Measurements from ENCODE around the gene AGAP3.

Gene AGAP3

DNA sequence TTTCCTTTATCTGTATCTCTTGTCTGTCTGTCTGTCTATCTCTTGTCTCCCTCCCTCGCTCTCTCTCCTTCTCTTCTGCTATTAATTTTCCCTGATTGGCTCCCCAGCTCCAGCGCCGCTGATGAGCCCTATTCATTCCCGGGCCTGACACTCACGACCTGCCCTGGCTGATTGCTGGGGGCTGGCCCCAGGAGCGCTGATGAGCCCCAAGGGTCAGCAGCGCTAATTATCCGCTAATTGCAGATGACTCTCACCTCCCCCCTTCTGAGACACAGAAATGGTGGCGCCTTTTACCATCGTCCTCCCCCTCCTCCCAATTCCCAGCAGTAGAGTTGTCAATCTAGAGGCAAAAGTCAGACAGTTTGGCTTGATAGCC is 82.5 kb downstream of the AGAP3 start:
- no peak for DNase-seq

DNA sequence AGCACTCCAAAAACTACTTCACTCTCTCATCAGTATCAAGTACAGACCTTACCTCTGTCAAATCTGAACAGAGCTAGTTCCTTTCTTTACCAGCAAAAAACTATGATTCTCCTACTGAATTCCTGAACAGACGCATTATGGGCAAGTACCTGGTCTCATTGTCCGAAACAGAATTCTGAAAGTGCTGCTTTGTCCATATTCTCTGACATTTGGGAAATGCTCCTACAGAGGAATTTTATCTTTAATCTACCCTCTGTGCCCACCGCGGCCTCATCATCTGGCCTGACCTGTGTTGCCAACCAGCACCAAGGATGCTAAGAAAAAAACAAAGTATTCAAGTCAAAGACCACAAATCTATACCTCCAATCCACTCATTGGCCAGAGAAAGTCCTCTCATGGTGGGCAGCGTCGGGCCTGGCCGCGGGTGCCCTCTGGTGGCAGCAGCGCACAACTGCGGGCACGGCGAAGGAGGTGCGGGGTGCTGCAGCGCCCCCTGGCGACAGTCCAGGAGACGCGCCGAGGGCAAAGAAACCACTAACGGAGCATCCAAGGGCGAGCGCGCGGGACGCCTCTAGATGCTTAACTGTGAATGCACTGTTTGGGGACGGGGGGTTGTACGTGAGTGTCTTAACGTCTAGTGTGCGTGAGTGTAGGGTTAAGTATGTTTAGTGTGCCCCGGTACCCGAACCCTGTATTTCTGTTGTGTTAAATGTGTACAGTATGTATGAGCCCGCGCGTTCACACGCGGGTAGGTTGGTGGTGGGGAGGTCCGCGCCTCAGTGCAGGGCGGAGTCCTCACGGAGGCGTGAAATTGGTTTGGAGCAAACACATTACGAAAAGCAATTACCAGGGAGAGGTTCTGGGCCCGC is 86.2 kb downstream of the AGAP3 start:
- no peak for DNase-seq

DNA sequence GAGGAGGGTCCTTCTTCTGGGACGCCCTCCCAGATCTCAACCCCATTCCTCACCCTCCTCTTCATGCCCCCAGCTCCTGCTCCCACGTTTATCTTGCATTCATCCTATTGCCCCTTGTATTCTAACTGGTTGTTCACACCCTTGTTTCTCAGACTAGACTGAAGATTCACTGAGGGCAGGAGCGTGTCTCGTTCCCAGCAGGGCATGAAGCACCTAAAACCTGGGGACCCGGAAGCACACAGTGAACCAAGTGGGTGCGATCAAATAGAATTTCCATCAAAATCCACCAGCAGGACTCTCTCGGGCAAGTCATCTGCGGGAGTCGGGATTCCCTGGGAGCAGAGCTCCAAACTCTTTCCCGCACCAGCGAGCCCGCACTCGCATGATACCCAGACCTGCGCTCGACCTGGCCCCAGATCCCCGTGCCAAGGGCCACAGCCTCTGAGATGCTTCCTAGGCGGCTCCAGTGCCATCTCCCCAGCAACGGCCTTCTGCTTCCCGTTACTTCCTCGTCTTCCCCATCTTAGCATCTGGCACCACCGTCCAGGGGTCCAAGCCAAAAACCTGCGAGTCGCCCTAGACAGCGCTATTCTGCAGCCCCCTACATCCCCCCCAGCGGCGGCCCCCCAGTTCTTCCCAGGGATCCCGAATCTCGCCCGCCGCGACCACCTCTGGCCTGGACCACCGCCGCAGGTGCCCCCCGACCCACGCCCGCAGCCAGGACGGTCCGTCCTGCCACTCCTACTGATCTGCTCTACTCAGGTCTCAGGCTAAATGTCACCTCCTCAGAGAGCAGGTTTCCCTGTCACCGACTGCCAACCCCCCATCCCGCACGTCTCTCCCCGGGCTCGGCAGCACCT is 87.3 kb downstream of the AGAP3 start:
- no peak for DNase-seq

DNA sequence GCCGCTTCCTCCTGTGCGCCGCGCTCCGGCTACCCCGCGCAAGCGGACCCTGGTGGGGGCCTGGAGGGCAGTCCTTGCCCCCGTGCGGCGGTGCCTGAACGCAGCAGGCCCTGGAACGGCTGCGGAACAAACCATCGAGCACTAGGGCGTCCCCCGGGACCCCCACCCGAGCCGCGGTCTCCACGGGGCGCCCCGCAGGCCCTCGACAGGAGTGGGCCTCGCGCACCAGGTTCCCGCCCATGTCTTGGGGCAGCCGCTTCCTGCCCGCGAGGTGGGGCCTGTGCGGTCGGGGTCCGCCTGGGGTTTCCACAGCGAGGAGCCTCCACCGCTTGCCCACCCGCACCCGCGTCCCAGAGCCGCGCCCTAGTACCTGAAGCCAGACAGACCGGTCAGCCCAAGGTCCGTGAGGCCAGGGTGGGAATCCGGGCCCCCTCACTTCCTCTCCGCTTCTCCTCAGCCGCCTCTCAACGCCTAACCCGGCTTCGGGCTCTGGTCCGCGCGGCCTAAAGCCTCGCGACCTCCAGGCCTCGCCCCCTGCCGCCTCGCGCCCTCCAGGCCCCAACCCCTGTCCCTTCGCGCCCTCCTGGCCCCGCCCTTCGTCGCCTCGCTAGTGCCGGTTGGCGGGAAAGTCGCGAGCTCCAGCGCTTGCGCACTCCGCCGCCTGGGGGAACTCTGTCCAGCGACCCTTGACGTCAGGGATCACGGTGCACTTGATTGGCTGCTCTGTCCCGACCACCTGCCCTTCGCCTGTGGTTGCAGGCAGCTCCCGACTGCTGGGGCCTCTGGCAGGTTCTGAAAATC is 88.2 kb downstream of the AGAP3 start:
- no peak for DNase-seq

DNA sequence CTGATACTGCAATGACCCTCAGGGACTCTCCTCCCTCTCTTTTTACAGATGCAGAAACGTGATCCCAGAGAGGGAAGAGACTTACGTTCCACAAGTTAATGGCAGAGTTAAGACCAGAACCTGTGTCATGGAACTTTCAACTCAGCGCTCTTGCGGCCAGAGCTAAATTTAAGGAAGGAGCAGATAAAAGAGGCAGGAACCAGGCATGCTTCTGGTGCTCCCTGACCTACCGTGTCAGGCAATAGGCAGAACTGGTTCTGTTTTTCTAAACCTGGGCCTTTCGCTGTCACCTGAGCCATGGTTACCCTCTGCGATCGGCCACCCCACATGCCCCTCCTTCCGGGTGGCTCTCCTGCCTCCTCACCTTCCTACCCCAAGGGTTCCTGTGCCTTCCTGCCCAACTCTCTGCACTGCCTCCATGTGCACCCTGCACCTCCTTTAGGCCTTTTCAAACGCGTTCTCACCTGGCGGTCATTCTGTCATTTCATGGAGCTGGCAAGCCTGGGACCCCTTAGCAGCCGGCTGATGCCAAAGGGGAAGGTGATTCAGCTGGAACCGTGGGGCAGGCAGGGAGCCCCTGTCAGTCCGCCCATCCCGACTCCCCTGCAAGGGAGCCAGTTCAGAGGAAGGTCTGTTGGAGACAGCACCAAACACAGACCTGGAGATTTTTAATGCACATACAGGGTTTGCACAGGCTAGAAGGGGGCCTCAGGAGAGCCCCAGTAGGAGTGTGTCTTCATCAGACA is 88.9 kb downstream of the AGAP3 start:
- no peak for DNase-seq

DNA sequence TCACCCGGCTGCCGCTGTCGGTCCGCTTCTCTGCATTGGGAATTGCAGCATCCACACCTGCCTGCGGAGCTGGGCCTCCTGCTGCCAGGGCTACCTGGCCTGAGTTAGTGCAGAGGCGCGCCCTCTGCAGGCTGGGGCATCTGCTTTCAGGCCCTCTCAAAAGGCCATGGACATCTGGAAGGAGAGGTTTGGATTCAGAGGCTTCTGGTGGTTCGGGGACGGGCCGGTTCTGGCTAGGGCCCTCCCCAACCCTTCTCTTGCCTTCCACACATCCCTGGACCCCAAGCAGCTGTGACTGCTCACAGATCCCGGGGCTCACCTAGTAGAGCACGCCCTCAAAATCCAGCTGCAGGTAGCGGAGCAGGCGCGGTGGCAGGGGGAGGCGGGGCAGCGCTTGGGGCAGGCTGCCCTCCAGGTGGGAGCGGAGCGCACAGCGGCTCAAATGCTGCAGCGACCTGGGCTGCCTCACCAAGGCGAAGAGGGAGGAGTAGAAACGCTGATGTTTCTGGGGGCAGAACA is 89.6 kb downstream of the AGAP3 start:
- DNase-seq, result no peak

DNA sequence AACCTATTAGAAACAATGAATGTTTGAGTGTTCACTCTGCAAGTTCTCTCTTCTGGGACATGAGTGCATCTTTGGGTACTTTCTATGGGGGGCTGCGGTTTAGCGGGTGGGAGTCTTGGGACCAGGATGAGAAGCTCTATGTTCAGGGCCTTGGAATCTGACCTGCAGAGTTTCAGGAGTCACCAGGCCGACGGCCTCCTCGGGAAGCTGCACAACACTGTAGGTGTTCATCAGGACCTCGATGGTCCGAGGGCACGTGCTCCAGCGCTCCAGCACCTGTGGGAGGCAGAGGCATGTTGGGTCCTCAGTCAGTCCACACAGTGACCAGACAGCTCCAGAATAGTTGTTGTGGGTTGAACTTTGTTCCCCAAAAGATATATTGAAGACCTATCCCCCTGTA is 90.1 kb downstream of the AGAP3 start:
- DNase-seq, result no peak

DNA sequence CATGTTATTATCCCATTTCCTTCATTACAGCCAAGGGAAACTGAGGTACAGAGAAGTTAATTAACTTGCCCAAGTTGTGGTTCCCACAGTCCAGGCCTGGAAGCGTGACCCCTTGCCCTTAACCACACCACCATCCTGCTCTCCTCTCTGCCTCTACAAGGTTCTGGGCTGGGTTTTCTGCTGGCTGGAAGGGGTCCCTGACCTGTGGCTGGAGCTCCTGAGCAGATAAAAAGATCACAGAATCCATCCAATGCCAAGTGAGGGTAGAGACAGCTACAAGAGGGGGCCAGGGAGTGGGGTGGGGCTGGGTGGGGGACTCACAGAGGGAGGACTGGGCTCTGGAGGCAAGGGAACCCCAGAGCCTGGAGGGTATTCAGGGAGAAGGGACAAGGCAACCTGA is 91.0 kb downstream of the AGAP3 start:
- DNase-seq, result no peak

DNA sequence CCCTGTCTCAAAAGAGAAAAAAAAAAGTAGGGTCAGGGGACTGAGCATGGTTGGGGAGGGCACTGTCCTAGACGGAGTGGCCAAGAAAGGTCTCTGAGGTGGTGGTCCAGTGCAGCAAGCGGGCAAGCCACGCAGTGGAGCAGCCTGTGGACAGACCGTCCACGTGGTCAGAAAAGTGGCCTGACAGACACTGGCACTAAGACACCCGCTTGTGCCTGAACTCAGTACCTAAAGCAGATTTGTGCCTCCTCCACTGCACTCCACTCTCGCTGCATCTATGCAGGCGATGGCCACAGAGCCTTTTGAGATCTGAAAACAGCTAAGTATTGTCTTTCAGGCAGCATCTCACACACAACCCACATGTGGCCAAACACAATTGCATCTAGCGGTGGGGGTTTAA is 92.0 kb downstream of the AGAP3 start:
- no peak for DNase-seq

DNA sequence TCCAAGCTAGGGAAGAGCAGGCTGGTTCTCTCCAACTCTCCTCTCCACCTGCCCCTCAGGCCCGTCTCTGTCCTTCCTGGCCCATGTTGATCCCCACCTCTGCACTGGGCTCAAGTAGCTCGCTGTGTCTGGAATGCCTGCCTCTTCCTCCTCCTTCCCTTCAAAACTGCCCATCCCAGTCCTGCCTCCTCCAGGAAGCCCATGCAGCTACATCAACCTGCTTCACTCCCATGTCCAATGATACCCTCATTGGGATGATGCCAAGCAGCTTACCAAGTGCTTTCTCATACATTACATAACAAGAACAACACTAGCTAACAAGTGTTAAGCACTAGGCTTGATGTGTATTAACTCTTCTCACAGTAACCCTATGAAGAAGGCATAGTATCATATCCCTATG is 92.6 kb downstream of the AGAP3 start:
- DNase-seq, result no peak

DNA sequence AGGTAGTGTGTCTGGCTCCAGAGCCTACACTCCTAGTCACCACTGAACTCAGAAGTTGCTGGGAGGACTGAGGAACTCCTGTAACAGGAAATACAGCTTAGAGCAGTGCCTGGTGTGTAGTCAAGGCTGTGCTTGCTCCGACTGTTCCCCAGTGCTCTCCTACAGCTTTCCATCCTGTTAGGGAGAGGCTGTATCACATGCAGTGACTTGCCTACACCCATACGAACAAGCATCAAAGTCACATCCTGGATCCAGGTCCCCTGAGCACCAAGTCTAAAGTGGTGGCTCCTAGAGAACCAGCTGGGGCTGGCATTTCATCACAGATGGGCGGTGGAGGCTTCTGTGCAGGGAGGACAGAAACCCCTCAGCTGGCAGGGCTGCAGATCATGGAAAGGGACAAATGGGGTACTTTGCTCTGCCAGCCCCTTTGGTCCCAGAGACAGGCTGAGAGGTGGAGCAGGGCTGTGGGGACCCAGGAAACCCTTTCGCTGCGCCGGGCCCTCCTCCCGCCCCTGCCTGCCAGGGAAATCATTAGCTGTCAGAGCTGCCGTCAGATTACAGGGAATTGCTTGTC is 93.1 kb downstream of the AGAP3 start:
- DNase-seq, result no peak

DNA sequence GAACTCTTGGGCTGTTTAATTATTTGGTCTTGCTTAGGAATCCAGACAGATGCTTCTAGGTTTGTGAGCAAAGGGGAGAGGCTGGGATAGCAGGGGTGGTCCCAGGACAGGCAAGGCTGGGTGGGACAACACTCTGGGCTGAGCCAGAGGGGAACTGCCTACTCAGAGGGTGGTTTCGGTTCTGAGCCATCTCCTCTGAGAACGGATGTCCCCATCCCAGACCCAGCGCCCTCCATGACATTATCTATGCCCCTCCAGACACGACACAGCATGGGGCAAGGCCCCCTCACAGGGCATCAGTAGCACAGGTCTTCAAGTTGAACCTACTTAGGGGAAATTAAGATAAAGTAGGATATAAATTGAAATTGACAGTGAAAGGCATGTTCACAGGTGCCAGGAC is 93.7 kb downstream of the AGAP3 start:
- DNase-seq, result no peak

DNA sequence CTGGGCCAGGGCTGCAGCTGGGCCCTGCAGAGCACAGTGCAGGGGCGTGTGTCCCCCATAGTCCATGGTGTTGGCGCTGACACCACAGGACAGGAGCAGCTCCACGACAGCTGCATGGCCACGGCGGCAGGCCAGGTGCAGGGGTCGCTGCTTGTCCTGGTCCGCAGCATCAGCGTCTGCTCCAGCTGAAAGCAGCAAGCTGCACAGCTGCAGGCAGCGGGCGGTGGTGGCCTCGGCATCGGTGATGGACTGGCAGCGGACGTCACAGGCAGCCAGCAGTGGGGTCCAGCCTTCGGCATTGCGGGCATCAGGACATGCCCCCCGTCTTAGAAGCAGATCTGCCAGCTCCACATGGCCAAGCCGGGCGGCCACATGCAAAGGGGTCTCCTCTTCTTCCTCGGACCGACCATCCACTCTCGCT is 94.7 kb downstream of the AGAP3 start:
- no peak for DNase-seq

DNA sequence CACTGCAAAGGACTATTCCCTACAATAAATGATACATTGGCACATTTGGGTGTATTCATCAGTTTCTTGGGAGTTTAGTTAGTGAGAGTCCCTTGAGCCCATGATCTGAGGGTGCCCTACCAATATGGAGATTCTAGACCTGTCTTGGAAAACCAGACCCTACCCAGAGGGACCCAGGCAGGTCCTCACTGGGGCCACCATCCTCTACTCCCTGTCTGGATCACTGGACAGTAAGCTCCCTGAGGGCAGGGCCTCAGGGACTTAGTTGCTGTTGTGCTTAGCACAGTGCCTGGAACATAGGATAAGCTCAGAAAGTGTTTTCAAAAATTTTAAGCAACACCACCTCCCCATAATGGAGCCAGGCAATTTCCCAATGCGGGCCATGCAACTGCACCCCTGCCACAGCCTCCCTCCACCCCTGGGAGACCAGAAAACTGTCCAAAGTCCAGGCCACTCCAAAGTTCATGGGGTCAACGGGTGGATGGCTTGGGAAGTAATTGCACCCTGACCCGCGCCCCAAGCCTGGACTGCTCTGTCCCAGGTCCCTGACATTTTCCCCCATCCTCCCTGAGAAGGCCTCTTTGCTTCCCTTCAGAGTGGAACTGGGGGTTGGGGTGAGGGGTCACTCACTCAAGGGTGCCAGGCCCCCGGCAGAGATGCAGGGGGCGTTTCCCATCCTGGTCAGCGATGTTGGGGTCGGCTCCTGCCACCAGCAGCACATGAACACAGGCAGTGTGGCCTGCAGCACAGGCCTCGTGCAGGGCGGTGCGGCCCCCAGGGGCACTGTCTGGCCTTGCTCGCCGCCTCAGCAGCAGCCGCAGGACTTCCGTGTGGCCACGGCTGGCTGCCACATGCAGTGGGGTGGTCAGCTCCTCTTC is 99.7 kb downstream of the AGAP3 start:
- DNase-seq, result no peak

DNA sequence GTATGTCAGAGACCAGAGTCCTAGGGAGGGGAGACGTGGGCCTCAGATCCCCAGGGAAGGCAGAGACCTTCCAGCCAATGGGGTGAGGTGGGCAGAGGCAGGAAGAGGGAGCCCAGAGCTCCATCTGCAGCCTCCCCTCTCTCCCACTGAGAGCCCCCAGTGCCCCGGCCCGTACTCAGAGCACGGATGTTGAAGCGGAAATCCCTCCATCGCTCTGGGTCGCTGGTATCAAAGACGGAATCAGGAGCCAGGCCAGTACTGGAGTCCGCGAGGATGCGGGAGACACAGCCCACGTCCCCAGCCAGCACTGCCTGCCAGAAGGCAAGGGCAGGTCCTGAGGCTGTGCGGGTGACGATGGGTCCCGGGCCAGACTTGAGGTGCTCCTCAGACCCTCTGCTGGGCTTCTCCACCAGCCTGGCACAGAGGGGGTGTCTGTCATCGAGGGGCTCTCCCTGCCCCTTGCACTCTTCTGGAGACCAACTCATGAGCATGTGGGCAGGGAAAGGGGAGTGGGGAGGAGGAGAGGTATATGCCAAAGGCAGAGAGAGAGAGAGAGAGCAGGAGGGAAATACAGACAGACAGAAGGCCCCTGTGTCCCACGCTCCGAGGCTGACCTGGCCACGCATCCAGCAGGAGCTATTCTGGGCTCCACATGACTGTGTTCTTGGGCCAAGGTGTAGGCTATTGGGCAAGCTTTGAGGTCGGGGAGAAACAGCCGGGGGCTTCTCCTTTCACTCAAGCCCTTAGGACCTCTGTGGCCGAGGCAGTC is 100.5 kb downstream of the AGAP3 start, which contains the start of gene ASB10:
TSS of gene ASB10 (minus strand) at position 611 of the 769 bp plus-strand sequence. CDS start at position 491, 120 bp downstream.
- DNase-seq, result no peak

DNA sequence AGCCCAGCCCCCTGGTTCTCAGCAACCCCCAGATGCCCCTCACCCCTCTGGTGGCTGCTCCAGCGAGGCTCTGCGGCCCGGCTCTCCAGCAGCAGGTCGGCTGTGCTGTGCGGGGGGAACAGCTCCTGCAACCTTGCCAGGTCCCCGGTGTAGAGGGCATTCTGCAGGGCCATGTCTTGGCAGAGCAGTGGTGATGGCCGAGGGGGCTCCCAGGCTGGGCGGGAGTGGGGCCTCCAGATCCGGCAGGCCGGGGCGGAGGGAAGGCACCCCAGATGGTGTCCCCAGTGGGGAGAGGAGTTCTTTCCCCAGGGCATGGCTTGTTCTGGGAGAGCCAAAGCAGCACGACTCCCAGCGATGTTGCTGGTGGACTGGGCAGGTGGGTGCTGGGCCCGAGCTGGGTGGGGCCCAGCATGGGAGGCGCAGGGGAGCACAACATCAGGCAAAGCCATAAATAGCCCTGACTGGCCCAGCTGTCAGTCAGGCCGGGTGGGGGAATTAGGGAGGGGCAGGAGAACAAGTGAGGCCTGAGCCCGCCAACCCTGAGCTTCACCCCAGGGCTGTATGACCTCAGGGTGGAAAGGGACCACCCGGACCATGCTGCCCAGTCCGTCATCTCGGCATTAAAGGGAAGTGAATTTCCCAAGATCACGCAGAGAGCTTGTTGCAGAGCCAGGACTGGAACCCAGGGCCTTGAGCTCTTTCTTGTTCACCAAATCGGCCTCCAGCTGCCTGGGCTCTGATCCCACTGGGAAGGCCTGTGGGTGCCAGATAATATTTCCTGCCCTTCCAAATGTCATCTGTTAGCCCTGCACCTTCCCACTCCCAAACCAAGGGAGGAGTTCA is 101.4 kb downstream of the AGAP3 start:
- DNase-seq, result no peak

DNA sequence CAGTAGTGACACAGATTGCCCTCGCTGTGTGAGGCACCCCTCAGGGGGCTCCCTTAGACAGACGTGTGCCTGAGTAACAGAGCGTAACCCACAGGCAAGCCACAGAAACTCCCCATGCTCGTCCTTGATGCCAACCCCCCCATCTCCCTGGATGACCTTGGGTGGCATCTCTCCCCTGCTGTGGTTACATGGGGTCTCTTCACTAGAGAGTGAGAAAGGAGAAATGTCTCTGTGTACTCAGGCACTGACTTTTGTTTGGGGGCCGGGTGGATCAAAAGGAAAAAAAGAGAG is 101.9 kb downstream of the AGAP3 start:
- no peak for DNase-seq

DNA sequence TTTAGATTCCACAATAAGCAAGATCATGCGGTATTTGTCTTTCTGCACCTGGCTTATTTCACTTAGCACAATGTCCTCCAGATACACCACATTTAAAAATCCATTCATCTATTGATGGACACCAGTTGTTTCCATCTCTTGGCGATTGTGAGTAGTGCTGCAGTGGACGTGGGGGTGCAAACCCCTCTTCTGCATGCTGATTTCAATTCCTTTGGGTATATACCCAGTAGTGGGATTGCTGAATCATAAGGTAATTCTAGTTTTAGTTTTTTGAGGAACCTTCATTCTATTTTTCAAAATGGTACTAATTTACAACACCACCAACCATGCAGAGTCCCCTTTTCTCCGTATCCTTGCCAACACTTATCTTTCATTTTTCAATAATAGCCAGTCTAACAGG is 102.8 kb downstream of the AGAP3 start:
- DNase-seq, result no peak

DNA sequence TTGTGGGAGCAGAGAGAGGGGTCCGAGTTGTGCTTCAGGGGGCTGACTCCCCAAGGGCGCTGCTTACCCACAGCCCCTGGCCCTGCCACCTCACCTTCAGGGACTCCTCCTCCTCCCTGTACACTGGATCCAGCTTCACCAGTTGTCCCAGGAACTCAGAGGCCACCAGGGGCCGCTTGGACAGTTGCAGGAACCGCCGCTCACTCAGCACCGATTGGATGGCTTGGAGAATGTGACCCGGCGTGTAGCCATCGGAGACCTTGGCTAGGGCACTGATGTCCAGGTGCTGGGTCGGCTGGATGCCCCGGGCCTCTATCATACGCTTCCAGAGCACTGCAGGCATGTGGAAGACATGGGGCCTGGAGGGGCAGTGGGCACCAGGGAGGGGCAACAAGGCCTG is 105.3 kb downstream of the AGAP3 start:
- DNase-seq, result no peak

Data from NCI-H2081 treated with DMSO at 0.1 percent for 48 hours (cell line).